ENCODE data around the gene VILL.

Gene VILL

DNA sequence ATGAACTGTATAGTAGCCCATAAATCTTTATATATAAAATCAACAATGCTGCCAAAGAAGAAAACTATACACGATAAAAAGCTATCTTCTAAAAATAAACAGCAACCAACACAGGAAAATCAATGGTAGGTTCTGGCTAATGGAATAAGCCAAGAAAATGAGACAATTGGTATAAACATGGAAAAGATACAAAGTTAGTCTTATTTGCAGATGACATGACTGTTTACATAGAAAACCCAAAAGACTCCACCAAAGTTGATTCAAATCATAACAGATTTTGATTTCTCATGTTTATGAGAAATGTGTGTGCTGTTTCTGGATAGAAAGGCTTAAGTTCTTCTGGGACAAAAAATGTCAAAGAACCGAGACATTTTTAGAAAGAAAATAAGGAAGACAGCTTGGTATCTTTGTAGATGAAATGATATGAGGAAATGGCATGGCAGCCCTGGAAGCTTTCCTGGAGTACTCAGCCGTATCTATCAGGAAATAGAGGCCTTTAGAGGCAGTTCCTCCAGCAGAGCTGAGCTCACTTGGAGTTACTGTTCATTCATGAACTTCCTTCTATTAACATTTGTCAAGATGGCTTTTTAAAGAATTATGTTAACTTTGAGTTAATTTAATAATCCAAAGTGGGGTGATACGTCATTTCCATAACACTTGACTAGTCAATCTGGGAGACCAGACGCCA, 36.7 kb upstream of the VILL start:
- no peak for DNase-seq (ENCODE audit: low read depth)
- H3K4me3 ChIP-seq (ENCODE audit: control insufficient read depth, low read depth, low read length), result no peak overlapping the region
- TF ChIP-seq, protein P1, sequence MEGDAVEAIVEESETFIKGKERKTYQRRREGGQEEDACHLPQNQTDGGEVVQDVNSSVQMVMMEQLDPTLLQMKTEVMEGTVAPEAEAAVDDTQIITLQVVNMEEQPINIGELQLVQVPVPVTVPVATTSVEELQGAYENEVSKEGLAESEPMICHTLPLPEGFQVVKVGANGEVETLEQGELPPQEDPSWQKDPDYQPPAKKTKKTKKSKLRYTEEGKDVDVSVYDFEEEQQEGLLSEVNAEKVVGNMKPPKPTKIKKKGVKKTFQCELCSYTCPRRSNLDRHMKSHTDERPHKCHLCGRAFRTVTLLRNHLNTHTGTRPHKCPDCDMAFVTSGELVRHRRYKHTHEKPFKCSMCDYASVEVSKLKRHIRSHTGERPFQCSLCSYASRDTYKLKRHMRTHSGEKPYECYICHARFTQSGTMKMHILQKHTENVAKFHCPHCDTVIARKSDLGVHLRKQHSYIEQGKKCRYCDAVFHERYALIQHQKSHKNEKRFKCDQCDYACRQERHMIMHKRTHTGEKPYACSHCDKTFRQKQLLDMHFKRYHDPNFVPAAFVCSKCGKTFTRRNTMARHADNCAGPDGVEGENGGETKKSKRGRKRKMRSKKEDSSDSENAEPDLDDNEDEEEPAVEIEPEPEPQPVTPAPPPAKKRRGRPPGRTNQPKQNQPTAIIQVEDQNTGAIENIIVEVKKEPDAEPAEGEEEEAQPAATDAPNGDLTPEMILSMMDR (conservative IDR thresholded peaks at IDR 0.05; ENCODE audit: control insufficient read depth, insufficient read depth, low read depth, low read length), result no peak

GRCh38 chr3:37954881-37955280, 35.7 kb upstream of the VILL start:
- DNase-seq (ENCODE audit: low read depth), result no peak
- TF ChIP-seq, protein P1 (conservative IDR thresholded peaks at IDR 0.05; ENCODE audit: control insufficient read depth, insufficient read depth, low read depth, low read length), result no peak
- no peak overlapping the region for H3K4me3 ChIP-seq (ENCODE audit: control insufficient read depth, low read depth, low read length)

DNA sequence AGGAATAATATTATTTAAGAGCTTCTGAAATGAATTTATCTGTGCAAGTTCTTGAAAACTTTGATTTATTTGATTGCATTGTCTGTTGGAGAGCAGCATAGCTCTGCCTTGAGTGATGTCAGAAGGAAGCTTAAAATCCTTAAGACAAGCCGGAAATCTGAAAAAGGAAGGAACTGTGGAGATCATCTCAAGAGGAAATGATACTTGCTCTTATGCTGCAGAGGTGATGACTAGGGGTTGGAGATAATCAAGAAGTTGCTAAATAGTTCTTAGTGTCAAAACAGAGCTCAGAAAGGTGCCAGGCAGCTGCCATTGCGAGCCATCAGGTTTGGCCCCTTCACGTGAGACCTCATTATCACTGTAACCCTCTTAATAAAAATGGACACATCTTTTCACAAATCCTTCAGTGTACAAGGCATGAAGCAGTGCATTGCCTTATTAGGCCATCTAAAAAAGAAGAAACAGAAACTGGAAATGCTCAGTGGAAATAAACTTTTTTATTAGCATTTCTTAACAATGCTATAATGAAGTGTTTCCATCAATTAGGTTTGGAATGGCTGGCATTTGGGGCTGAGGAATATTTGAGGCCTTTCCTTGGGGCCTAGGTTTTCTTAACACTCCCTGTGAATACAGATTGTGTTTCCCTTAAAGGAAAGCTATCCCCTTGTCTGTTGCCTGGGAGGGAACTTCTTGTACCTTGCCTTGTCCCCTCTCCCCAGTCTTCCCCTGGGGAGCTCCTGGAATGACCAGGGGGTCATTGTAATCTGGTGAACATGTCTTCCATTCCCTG, 34.5 kb upstream of the VILL start:
- no peak for DNase-seq (ENCODE audit: low read depth)
- TF ChIP-seq, protein P1 (conservative IDR thresholded peaks at IDR 0.05; ENCODE audit: control insufficient read depth, insufficient read depth, low read depth, low read length), result no peak
- no peak overlapping the region for H3K4me3 ChIP-seq (ENCODE audit: control insufficient read depth, low read depth, low read length)

- TF ChIP-seq, protein P1 (conservative IDR thresholded peaks at IDR 0.05; ENCODE audit: control insufficient read depth, insufficient read depth, low read depth, low read length), result no peak
- no peak overlapping the region for H3K4me3 ChIP-seq (ENCODE audit: control insufficient read depth, low read depth, low read length)
- no peak for DNase-seq (ENCODE audit: low read depth)
These were observed 33.7 kb upstream of the VILL start for GRCh38 chr3:37956723-37957538.

DNA sequence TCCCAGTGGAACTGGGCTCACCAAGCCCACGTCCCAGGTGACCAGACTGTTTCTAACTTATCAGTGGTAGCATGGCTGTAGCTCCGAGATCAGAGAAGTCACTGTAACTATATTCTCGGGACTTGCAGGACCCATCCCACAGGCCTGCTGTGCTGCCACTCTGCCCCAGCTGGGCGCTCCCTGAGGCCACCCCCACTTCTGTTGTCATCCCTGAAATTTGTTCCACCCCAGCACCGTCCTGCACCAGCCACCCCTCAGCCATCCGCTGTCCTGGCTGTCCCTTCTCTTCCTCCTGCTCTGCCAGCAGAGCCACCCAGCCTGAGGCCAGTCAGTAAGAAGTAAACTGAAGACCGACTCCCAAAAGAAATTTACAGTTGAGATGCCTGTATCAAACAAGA, 33.0 kb upstream of the VILL start:
- TF ChIP-seq, protein P1 (conservative IDR thresholded peaks at IDR 0.05; ENCODE audit: control insufficient read depth, insufficient read depth, low read depth, low read length), result no peak
- no peak for DNase-seq (ENCODE audit: low read depth)
- H3K4me3 ChIP-seq (ENCODE audit: control insufficient read depth, low read depth, low read length), result no peak overlapping the region

DNA sequence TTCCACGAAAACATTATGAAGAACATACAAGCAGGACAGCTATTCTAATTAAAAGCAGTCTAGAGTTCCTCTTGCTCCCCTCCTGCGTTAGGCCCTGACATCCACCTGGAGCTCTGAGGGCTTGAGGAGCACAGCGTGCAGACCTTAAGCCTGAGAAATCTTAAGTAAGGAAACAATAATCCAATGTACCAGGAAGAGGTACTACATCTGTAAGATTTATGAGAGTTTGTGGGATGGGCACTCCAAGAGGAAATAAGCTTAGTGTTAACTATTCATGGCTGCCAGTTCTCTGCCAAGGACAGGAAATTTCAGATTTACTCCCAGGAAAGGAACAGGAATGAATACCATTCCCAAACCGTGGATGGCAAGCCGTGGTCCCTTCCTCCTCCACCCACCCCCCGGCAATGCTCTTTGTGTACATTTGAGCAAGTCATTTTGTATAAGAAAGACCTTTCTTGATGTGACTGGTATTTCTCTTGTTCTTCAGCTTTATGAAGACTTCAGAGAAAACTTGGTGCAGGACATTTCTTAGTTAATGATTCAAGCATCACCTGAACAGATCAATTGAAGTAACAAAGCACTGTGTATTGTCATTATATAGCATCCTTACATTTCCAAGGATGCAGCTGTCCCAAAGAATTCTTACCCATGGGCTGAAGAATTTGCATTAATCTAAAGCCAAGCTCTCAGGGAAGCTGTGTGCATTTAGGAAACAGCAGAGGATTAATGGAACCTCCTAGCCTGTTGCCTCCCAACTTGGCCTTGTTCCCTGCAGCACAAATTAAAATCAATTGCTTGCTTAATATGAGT, 28.8 kb upstream of the VILL start:
- DNase-seq (ENCODE audit: low read depth), result no peak
- no peak overlapping the region for H3K4me3 ChIP-seq (ENCODE audit: control insufficient read depth, low read depth, low read length)
- TF ChIP-seq, protein P1 (conservative IDR thresholded peaks at IDR 0.05; ENCODE audit: control insufficient read depth, insufficient read depth, low read depth, low read length), result no peak
